Kidney (tissue), 14 donors: ENCODE measurements around the gene CT45A3. TPM values are rescaled to one million over a fixed set of nuclear protein-coding genes. Genes with fewer than 3 reads are reported as not detected.
"Not testable (repeated sequence)": the region's sequence is repeated elsewhere in the genome, so short reads cannot be mapped to it uniquely, and the experiment has no call there.

Source experiments
- DNase-seq, 5 donors: peaks; one replicate each; pipeline ENCODE4 v3.0.0-alpha.2; 2013 to 2020
- FAIRE-seq: peaks from 2 replicates; lab custom pipeline; 2012; peaks lifted over from hg19 to GRCh38; lab: Jason Lieb, UNC
- H3K27ac ChIP-seq, 2 donors: one replicate each; pipeline ENCODE4 v1.7.0; 2013; ENCODE audit warnings: low read depth in 2 of 2, low read length in 2 of 2, inconsistent platforms in 1 of 2
- H3K27me3 ChIP-seq: one replicate; pipeline ENCODE4 v1.7.1; 2013; ENCODE audit warnings: low read length, inconsistent platforms; ENCODE audit not compliant: control insufficient read depth, insufficient read depth
- H3K36me3 ChIP-seq, 3 donors: one replicate each; pipeline versions ENCODE4 v1.7.0 to v1.7.1; 2013; ENCODE audit warnings: low read length in 3 of 3, control low read depth in 1 of 3, inconsistent platforms in 1 of 3; ENCODE audit not compliant: insufficient read depth in 3 of 3, control insufficient read depth in 2 of 3
- H3K4me1 ChIP-seq, 3 donors: one replicate each; pipeline versions ENCODE4 v1.7.0 to v1.7.1; 2013; ENCODE audit warnings: low read length in 3 of 3, inconsistent platforms in 1 of 3, low read depth in 1 of 3; ENCODE audit not compliant: control insufficient read depth in 2 of 3, insufficient read depth in 2 of 3
- H3K4me3 ChIP-seq, 3 donors: one replicate each; pipeline versions ENCODE4 v1.7.0 to v1.8.1; 2013; ENCODE audit warnings: low read length in 3 of 3, control low read depth in 1 of 3, inconsistent platforms in 1 of 3
- H3K9ac ChIP-seq, 3 donors: one replicate each; pipeline versions ENCODE4 v1.7.0 to v1.7.1; 2013; ENCODE audit warnings: low read length in 3 of 3, control low read depth in 1 of 3, inconsistent platforms in 1 of 3
- H3K9me3 ChIP-seq, 3 donors: one replicate each; pipeline versions ENCODE4 v1.7.0 to v1.7.1; 2013; ENCODE audit warnings: low read length in 3 of 3, control low read depth in 1 of 3, inconsistent platforms in 1 of 3; ENCODE audit not compliant: control insufficient read depth in 2 of 3, insufficient read depth in 1 of 3
- CTCF ChIP-seq: IDR thresholded peaks from 3 replicates; pipeline ENCODE4 v1.5.1; 2012; ENCODE audit warnings: mild to moderate bottlenecking, moderate library complexity, borderline replicate concordance; ENCODE audit not compliant: insufficient read depth; ENCODE audit errors: extremely low read depth
- intact Hi-C: fragments of 100-400 bp; cut with DNase I; formaldehyde crosslinking; loops from one replicate; pipeline ENCODE4 v1.11.1; 2022
- polyA plus RNA-seq: library from polyadenylated mRNA; stranded (reverse); fragments of 350-450 nt; fragmentation: Illumina TruSeq; extraction: RNeasy Lipid Tissue Mini Kit (QIAGEN cat#74804); gene quantifications from one replicate; pipeline ENCODE4 v1.2.3, GENCODE V29; 2014; ENCODE audit warnings: low read depth, low replicate concordance; ENCODE audit not compliant: insufficient read depth
- total RNA-seq: library from RNA; stranded (reverse); fragmentation: NEBNext Ultra II Directional; extraction: Animal tissue kit (Norgen Biotek cat#: 25700); gene quantifications from one replicate; pipeline ENCODE4 v1.2.1, GENCODE V29; 2021
- donor health status: control.
- donor health status: control.
- donor health status: control.
- donor health status: control.
- donor health status: control.
- donor health status: DM: yes; HTN: yes; CAD: no.
- donor health status: Normal renal cell carcinoma (clear cell type).

The CT45A3 gene
- total and polyA plus RNA-seq, 2 donors from 2014 or later, result not detected

- H3K4me1 ChIP-seq, result no peaks in the 10 kb centered on the region
- DNase-seq, result peak in 2 of 5 donors; percentile 9 to 24
- H3K9me3 ChIP-seq, result no peaks in the 10 kb centered on the region
- H3K27me3 ChIP-seq, result no peaks in the 10 kb centered on the region
- no peaks in the 10 kb centered on the region for H3K36me3 ChIP-seq
- no peak for TF ChIP-seq CTCF
- no peak overlapping the region for H3K9ac ChIP-seq
- no peak overlapping the region for H3K27ac ChIP-seq
- intact Hi-C loops, result no loop called here
- FAIRE-seq, result no peak
- H3K4me3 ChIP-seq, result no peak overlapping the region
Observed at GRCh38 chrX:135740681-135741149, 27.3 kb downstream of the CT45A3 start.

GRCh38 chrX:135737366-135738071 lies 30.5 kb downstream of the CT45A3 start:
- no peak for TF ChIP-seq CTCF
- Histone ChIP-seq H3K27ac (no peak overlapping the region), H3K36me3 (no peaks in the 10 kb centered on the region), H3K9me3 (no peaks in the 10 kb centered on the region), H3K4me3 (no peak overlapping the region), H3K27me3 (no peaks in the 10 kb centered on the region), H3K9ac (no peak overlapping the region), H3K4me1 (no peaks in the 10 kb centered on the region)
- FAIRE-seq, result no peak
- intact Hi-C loops, result no loop called here
- DNase-seq, result peak in 2 of 5 donors; percentile 11 to 18

GRCh38 chrX:135734666-135735065 lies 33.3 kb downstream of the CT45A3 start:
- H3K27ac ChIP-seq, H3K4me3 ChIP-seq, H3K27me3 ChIP-seq, H3K9me3 ChIP-seq, FAIRE-seq, H3K4me1 ChIP-seq, DNase-seq, intact Hi-C loops, H3K36me3 ChIP-seq, H3K9ac ChIP-seq: not testable (repeated sequence)

GRCh38 chrX:135713795-135714194 lies 54.2 kb downstream of the CT45A3 start:
- Histone ChIP-seq H3K4me1 (no peaks in the 10 kb centered on the region), H3K9ac (no peak overlapping the region), H3K27ac (no peak overlapping the region), H3K36me3 (no peaks in the 10 kb centered on the region), H3K27me3 (no peaks in the 10 kb centered on the region), H3K9me3 (no peaks in the 10 kb centered on the region), H3K4me3 (no peak overlapping the region)
- TF ChIP-seq CTCF, result no peak
- no peak for FAIRE-seq
- intact Hi-C loops, result no loop called here
- no peak for DNase-seq

GRCh38 chrX:135713183-135713689 lies 54.8 kb downstream of the CT45A3 start, which contains the start of gene CT45A1:
Gene CT45A1 (plus strand): TSS chrX:135713639. CDS start chrX:135718941, 5,302 bp downstream.
- FAIRE-seq, intact Hi-C loops, H3K36me3 ChIP-seq, H3K27me3 ChIP-seq, H3K4me3 ChIP-seq, H3K9ac ChIP-seq, DNase-seq, H3K9me3 ChIP-seq, H3K4me1 ChIP-seq, H3K27ac ChIP-seq: not testable (repeated sequence)
